K562 (cell line): ENCODE data around the gene RUSC1.
"Not testable (repeated sequence)": the region's sequence is repeated elsewhere in the genome, so short reads cannot be mapped to it uniquely, and the experiment has no call there.

Experiments used
- EZH2 ChIP-seq: IDR thresholded peaks from 2 replicates; pipeline ENCODE4 v1.6.1; 2012; ENCODE audit warnings: low read depth, mild to moderate bottlenecking, inconsistent platforms, low read length, borderline replicate concordance
- MEF2A ChIP-seq: IDR thresholded peaks from 2 replicates; pipeline ENCODE4 v1.6.1; 2011; ENCODE audit warnings: low read depth, mild to moderate bottlenecking, low read length, moderate library complexity; ENCODE audit not compliant: control insufficient read depth
- MXD1 ChIP-seq: fragments of 250-450 bp; sonication (Bioruptor Pico); IDR thresholded peaks from 2 replicates; pipeline ENCODE4 v1.8.0; 2021; ENCODE audit warnings: borderline replicate concordance, mild to moderate bottlenecking, moderate library complexity; ENCODE audit not compliant: poor library complexity, severe bottlenecking
- NFYB ChIP-seq: IDR thresholded peaks from 2 replicates; pipeline ENCODE4 v1.6.1; 2011; ENCODE audit warnings: mild to moderate bottlenecking, moderate library complexity; ENCODE audit not compliant: insufficient read length; ENCODE audit errors: extremely low read depth
- POLR2A ChIP-seq: fragments of 450-650 bp; conservative IDR thresholded peaks from 2 replicates; pipeline ENCODE4 v1.6.1; 2016
- PRPF4 ChIP-seq: fragments of 200-400 bp; formaldehyde crosslinking; IDR thresholded peaks from one replicate; pipeline ENCODE4 v1.6.1; 2017; ENCODE audit warnings: low read length, low read depth, mild to moderate bottlenecking; ENCODE audit not compliant: insufficient read depth, poor library complexity, severe bottlenecking
- RBM34 ChIP-seq: fragments of 200-400 bp; formaldehyde crosslinking; IDR thresholded peaks from 2 replicates; pipeline ENCODE4 v1.6.1; 2018; ENCODE audit warnings: low read length, borderline replicate concordance; ENCODE audit not compliant: insufficient read depth
- SP1 ChIP-seq: sonication (generic); formaldehyde crosslinking; IDR thresholded peaks from 2 replicates; pipeline ENCODE4 v1.8.1; 2022; ENCODE audit warnings: mild to moderate bottlenecking, missing genetic modification reagents
- ZNF561 ChIP-seq: fragments of 450-650 bp; formaldehyde crosslinking; conservative IDR thresholded peaks from 2 replicates; pipeline ENCODE4 v1.4.0; 2020; ENCODE audit warnings: mild to moderate bottlenecking, moderate library complexity
- TF ChIP-seq, protein P1 (sequence below), 3 experiments: IDR thresholded peaks in 2 of 3; conservative IDR thresholded peaks in 1 of 3; 2 replicates each; pipeline ENCODE4 v1.5.1; 2011 to 2012; ENCODE audit warnings: low read length in 3 of 3, mild to moderate bottlenecking in 3 of 3, control low read depth in 2 of 3, improper control_type of control experiment in 1 of 3, inconsistent platforms in 1 of 3, low read depth in 1 of 3, mixed read lengths in 1 of 3, moderate library complexity in 1 of 3; ENCODE audit not compliant: insufficient read depth in 2 of 3

- TF ChIP-seq SP1 (CRISPR knock-in tag); RBM34; PRPF4; ZNF561 (CRISPR knock-in tag); POLR2A; MXD1 (CRISPR knock-in tag); EZH2; NFYB; MEF2A: not testable (repeated sequence)
- TF ChIP-seq, protein P1, sequence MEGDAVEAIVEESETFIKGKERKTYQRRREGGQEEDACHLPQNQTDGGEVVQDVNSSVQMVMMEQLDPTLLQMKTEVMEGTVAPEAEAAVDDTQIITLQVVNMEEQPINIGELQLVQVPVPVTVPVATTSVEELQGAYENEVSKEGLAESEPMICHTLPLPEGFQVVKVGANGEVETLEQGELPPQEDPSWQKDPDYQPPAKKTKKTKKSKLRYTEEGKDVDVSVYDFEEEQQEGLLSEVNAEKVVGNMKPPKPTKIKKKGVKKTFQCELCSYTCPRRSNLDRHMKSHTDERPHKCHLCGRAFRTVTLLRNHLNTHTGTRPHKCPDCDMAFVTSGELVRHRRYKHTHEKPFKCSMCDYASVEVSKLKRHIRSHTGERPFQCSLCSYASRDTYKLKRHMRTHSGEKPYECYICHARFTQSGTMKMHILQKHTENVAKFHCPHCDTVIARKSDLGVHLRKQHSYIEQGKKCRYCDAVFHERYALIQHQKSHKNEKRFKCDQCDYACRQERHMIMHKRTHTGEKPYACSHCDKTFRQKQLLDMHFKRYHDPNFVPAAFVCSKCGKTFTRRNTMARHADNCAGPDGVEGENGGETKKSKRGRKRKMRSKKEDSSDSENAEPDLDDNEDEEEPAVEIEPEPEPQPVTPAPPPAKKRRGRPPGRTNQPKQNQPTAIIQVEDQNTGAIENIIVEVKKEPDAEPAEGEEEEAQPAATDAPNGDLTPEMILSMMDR (IDR thresholded peaks at IDR 0.05 in 2 of 3, conservative IDR thresholded peaks at IDR 0.05 in 1 of 3; ENCODE audit: insufficient read depth in 2 of 3, low read depth in 1 of 3, low read length in 3 of 3): not testable (repeated sequence)
Observed at GRCh38 chr1:155328856-155329255, 8.2 kb downstream of the RUSC1 start.
